WTC11 (cell line): Measurements from ENCODE around the gene ETS1. TPM values are rescaled to one million over a fixed set of nuclear protein-coding genes. Genes with fewer than 3 reads are reported as not detected.

Source experiments
- ATAC-seq: fragments of 200-7000 bp; cut with Tn5 transposase; 2 replicates; pipeline ENCODE4 v1.10.0; 2021; ENCODE audit warnings: mild to moderate bottlenecking, moderate library complexity
- CTCF ChIA-PET: fragments of 300-600 bp; sonication (Branson Sonifier 250); formaldehyde crosslinking; loops from one replicate; lab custom pipeline; 2021; ENCODE audit warnings: antibody characterized with exemption; lab: Charles Lee
- POLR2A ChIA-PET: fragments of 350-600 bp; sonication (Branson Sonifier 250); formaldehyde crosslinking; loops from one replicate; lab custom pipeline; 2021; ENCODE audit warnings: antibody characterized with exemption; lab: Charles Lee
- DNase-seq: peaks from one replicate; pipeline ENCODE4 v3.0.0; 2021; ENCODE audit warnings: low spot score
- H3K27ac Mint-ChIP-seq: 2 replicates; pipeline ENCODE4 v1.8.0; 2021; ENCODE audit warnings: mixed read lengths
- H3K27me3 Mint-ChIP-seq: 2 replicates; pipeline ENCODE4 v1.8.0; 2021; ENCODE audit warnings: low read depth, mild to moderate bottlenecking, moderate library complexity, mixed read lengths
- H3K36me3 Mint-ChIP-seq: 2 replicates; pipeline ENCODE4 v1.8.0; 2021; ENCODE audit warnings: mixed read lengths
- H3K4me1 Mint-ChIP-seq: 2 replicates; pipeline ENCODE4 v1.8.0; 2022; ENCODE audit warnings: mixed read lengths
- H3K4me3 Mint-ChIP-seq: 2 replicates; pipeline ENCODE4 v1.8.0; 2021; ENCODE audit warnings: mild to moderate bottlenecking, moderate library complexity, mixed read lengths
- H3K9me3 Mint-ChIP-seq: 2 replicates; pipeline ENCODE4 v1.8.0; 2021; ENCODE audit warnings: mixed read lengths
- AR ChIP-seq: fragments of 250-450 bp; sonication (Bioruptor Pico); IDR thresholded peaks from 2 replicates; pipeline ENCODE4 v1.9.0; 2021; ENCODE audit warnings: mild to moderate bottlenecking
- ATF1 ChIP-seq: sonication (generic); formaldehyde crosslinking; IDR thresholded peaks from 2 replicates; pipeline ENCODE4 v1.8.1; 2023; ENCODE audit warnings: mild to moderate bottlenecking, moderate library complexity, missing genetic modification reagents
- ATF3 ChIP-seq: sonication (generic); formaldehyde crosslinking; conservative IDR thresholded peaks from 2 replicates; pipeline ENCODE4 v1.8.1; 2022; ENCODE audit warnings: mild to moderate bottlenecking, missing genetic modification reagents
- CBFB ChIP-seq: sonication (generic); formaldehyde crosslinking; IDR thresholded peaks from 2 replicates; pipeline ENCODE4 v1.8.1; 2022; ENCODE audit warnings: mild to moderate bottlenecking, low read depth, missing genetic modification reagents
- CREB1 ChIP-seq: sonication (generic); formaldehyde crosslinking; IDR thresholded peaks from 2 replicates; pipeline ENCODE4 v1.8.0; 2023; ENCODE audit warnings: mild to moderate bottlenecking, missing genetic modification reagents
- CREM ChIP-seq: sonication (generic); formaldehyde crosslinking; IDR thresholded peaks from 2 replicates; pipeline ENCODE4 v1.8.1; 2022; ENCODE audit warnings: mild to moderate bottlenecking, missing genetic modification reagents, moderate library complexity
- ELF4 ChIP-seq: sonication (generic); formaldehyde crosslinking; IDR thresholded peaks from 2 replicates; pipeline ENCODE4 v1.8.1; 2022; ENCODE audit warnings: low read depth, mild to moderate bottlenecking, moderate library complexity, missing genetic modification reagents
- EMX1 ChIP-seq: fragments of 250-450 bp; sonication (Bioruptor Pico); IDR thresholded peaks from 2 replicates; pipeline ENCODE4 v1.8.0; 2021; ENCODE audit warnings: mild to moderate bottlenecking
- FOXK1 ChIP-seq: sonication (generic); formaldehyde crosslinking; IDR thresholded peaks from 2 replicates; pipeline ENCODE4 v1.8.0; 2022; ENCODE audit warnings: mild to moderate bottlenecking, moderate library complexity, missing genetic modification reagents
- GABPB1 ChIP-seq: sonication (generic); formaldehyde crosslinking; IDR thresholded peaks from 2 replicates; pipeline ENCODE4 v1.8.1; 2023; ENCODE audit warnings: mild to moderate bottlenecking, missing genetic modification reagents
- HMGA2 ChIP-seq: fragments of 250-450 bp; sonication (Bioruptor Pico); IDR thresholded peaks from 2 replicates; pipeline ENCODE4 v1.4.0; 2021; ENCODE audit warnings: mild to moderate bottlenecking, moderate library complexity
- IRF2 ChIP-seq: sonication (generic); formaldehyde crosslinking; IDR thresholded peaks from 2 replicates; pipeline ENCODE4 v1.8.0; 2022; ENCODE audit warnings: low read depth, missing genetic modification reagents, borderline replicate concordance
- JUN ChIP-seq: sonication (generic); formaldehyde crosslinking; IDR thresholded peaks from 2 replicates; pipeline ENCODE4 v1.8.0; 2023; ENCODE audit warnings: mild to moderate bottlenecking, missing genetic modification reagents
- KAT7 ChIP-seq: sonication (generic); formaldehyde crosslinking; IDR thresholded peaks from 2 replicates; pipeline ENCODE4 v1.8.1; 2023; ENCODE audit warnings: missing genetic modification reagents, mild to moderate bottlenecking, borderline replicate concordance
- NFATC4 ChIP-seq: fragments of 250-450 bp; sonication (Bioruptor Pico); IDR thresholded peaks from 2 replicates; pipeline ENCODE4 v1.9.0; 2021; ENCODE audit warnings: mild to moderate bottlenecking
- PRRX2 ChIP-seq: fragments of 250-450 bp; sonication (Bioruptor Pico); IDR thresholded peaks from 2 replicates; pipeline ENCODE4 v1.8.0; 2021; ENCODE audit warnings: mild to moderate bottlenecking
- SMAD3 ChIP-seq: sonication (generic); formaldehyde crosslinking; IDR thresholded peaks from 2 replicates; pipeline ENCODE4 v1.8.0; 2022; ENCODE audit warnings: missing genetic modification reagents, mild to moderate bottlenecking, borderline replicate concordance
- SOX15 ChIP-seq: fragments of 250-450 bp; sonication (Bioruptor Pico); IDR thresholded peaks from 2 replicates; pipeline ENCODE4 v1.9.0; 2021; ENCODE audit warnings: mild to moderate bottlenecking
- TCF7 ChIP-seq: sonication (generic); formaldehyde crosslinking; IDR thresholded peaks from 2 replicates; pipeline ENCODE4 v1.8.0; 2022; ENCODE audit warnings: mild to moderate bottlenecking, low read depth, missing genetic modification reagents, moderate library complexity
- USF2 ChIP-seq: sonication (generic); formaldehyde crosslinking; IDR thresholded peaks from 2 replicates; pipeline ENCODE4 v1.8.1; 2023; ENCODE audit warnings: mild to moderate bottlenecking, missing genetic modification reagents, moderate library complexity
- ZMAT4 ChIP-seq: fragments of 250-450 bp; sonication (Bioruptor Pico); IDR thresholded peaks from 2 replicates; pipeline ENCODE4 v1.9.0; 2021; ENCODE audit warnings: mild to moderate bottlenecking
- ZNF219 ChIP-seq: sonication (generic); formaldehyde crosslinking; IDR thresholded peaks from 2 replicates; pipeline ENCODE4 v1.8.0; 2023; ENCODE audit warnings: missing genetic modification reagents, mild to moderate bottlenecking, borderline replicate concordance
- ZNF232 ChIP-seq: sonication (generic); formaldehyde crosslinking; IDR thresholded peaks from 2 replicates; pipeline ENCODE4 v1.8.0; 2022; ENCODE audit warnings: mild to moderate bottlenecking, missing genetic modification reagents
- ZNF416 ChIP-seq: fragments of 250-450 bp; sonication (Bioruptor Pico); IDR thresholded peaks from 2 replicates; pipeline ENCODE4 v1.9.0; 2021; ENCODE audit warnings: mild to moderate bottlenecking, inconsistent platforms
- total RNA-seq: library from RNA; stranded (reverse); gene quantifications from 3 replicates; pipeline ENCODE4 v1.2.3, GENCODE V29; 2021
- TF ChIP-seq, protein P1 (sequence below): sonication (generic); formaldehyde crosslinking; IDR thresholded peaks from 2 replicates; pipeline ENCODE4 v1.8.0; 2022; ENCODE audit warnings: mild to moderate bottlenecking, missing genetic modification reagents
- TF ChIP-seq, protein P2 (sequence below): sonication (generic); formaldehyde crosslinking; IDR thresholded peaks from 2 replicates; pipeline ENCODE4 v1.8.1; 2022; ENCODE audit warnings: missing genetic modification reagents, borderline replicate concordance
- TF ChIP-seq, protein P3 (sequence below): sonication (generic); formaldehyde crosslinking; IDR thresholded peaks from 2 replicates; pipeline ENCODE4 v1.8.1; 2022; ENCODE audit warnings: low read depth, missing genetic modification reagents, borderline replicate concordance

Gene ETS1
- total RNA-seq, 1 experiment from 2014 or later, result 33.1 TPM

DNA sequence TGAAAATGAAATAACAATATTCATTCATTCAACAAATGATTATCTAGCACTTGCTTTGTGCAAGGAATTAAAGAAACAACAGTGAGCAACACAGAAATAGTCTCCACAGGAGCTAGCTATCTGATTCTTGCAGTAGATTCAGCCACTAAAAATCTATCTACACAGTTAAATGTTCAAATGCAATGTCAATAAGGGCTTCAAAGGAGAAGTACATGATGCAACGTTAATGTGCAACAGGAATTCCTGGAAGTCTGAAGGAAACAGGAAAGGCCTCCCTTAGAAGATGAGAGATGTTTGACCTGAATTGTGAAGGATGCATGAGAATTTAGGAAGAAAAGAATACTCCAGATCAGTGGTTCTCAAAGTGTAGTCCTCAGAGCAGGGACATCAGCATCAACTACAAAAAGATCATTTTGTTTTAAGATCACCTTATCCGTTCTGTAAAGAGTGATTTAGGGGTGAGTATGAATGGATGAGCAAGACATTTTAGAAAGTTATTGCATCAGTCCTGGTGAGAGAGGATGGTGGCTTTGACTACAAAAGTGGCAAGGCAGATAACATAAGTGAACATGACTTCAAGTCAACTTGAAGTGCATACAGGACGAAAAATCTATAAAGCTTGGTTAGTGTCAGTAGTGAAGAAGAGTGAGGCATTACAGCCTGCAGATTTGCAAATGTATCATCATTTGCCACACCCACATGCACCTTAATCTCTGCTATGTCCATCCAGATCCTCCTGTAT, 96.0 kb downstream of the ETS1 start:
- POLR2A ChIA-PET, result interaction anchor here (0.7 to 1.1 kb wide), 2 partner anchors 147 to 324 kb away, joined by 3 to 10 read pairs; no protein-coding TSS in a partner anchor
- H3K9me3 Mint-ChIP-seq, result no peaks in the 10 kb centered on the region
- H3K27me3 Mint-ChIP-seq, result no peaks in the 10 kb centered on the region
- CTCF ChIA-PET, result interaction anchor here (0.6 to 0.7 kb wide), 2 partner anchors 137 to 1621 kb away, joined by 3 read pairs; no protein-coding TSS in a partner anchor
- no peak overlapping the region for H3K4me3 Mint-ChIP-seq
- H3K4me1 Mint-ChIP-seq, result peaks cover 7% of the 10 kb centered on the region
- DNase-seq, result no peak
- no peak overlapping the region for H3K27ac Mint-ChIP-seq
- TF ChIP-seq CREM (CRISPR knock-in tag) (no peak), ATF3 (CRISPR knock-in tag) (no peak), FOXK1 (no peak), SOX15 (CRISPR knock-in tag) (no peak), KAT7 (CRISPR knock-in tag) (no peak), HMGA2 (CRISPR knock-in tag) (no peak), CBFB (CRISPR knock-in tag) (no peak), PRRX2 (CRISPR knock-in tag) (no peak), GABPB1 (no peak), SMAD3 (CRISPR knock-in tag) (no peak), EMX1 (CRISPR knock-in tag) (no peak), ZNF232 (CRISPR knock-in tag) (no peak), ATF1 (CRISPR knock-in tag) (no peak), JUN (CRISPR knock-in tag) (no peak), ELF4 (CRISPR knock-in tag) (no peak), NFATC4 (no peak)
- TF ChIP-seq, protein P1, sequence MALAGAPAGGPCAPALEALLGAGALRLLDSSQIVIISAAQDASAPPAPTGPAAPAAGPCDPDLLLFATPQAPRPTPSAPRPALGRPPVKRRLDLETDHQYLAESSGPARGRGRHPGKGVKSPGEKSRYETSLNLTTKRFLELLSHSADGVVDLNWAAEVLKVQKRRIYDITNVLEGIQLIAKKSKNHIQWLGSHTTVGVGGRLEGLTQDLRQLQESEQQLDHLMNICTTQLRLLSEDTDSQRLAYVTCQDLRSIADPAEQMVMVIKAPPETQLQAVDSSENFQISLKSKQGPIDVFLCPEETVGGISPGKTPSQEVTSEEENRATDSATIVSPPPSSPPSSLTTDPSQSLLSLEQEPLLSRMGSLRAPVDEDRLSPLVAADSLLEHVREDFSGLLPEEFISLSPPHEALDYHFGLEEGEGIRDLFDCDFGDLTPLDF (CRISPR knock-in tag), result no peak
- TF ChIP-seq, protein P2, sequence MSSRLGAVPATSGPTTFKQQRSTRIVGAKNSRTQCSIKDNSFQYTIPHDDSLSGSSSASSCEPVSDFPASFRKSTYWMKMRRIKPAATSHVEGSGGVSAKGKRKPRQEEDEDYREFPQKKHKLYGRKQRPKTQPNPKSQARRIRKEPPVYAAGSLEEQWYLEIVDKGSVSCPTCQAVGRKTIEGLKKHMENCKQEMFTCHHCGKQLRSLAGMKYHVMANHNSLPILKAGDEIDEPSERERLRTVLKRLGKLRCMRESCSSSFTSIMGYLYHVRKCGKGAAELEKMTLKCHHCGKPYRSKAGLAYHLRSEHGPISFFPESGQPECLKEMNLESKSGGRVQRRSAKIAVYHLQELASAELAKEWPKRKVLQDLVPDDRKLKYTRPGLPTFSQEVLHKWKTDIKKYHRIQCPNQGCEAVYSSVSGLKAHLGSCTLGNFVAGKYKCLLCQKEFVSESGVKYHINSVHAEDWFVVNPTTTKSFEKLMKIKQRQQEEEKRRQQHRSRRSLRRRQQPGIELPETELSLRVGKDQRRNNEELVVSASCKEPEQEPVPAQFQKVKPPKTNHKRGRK (CRISPR knock-in tag), result no peak
- TF ChIP-seq, all 79 proteins: peak for 0
- peaks cover 11% of the 10 kb centered on the region for H3K36me3 Mint-ChIP-seq
- no peak for ATAC-seq

- no peaks in the 10 kb centered on the region for H3K27me3 Mint-ChIP-seq
- H3K4me1 Mint-ChIP-seq, result peaks cover 6% of the 10 kb centered on the region; the same call in 1 of the 2 replicates
- H3K36me3 Mint-ChIP-seq, result peaks cover 17% of the 10 kb centered on the region
- no peak overlapping the region for H3K27ac Mint-ChIP-seq
- ATAC-seq (no peak), DNase-seq (no peak)
- no peaks in the 10 kb centered on the region for H3K9me3 Mint-ChIP-seq
- POLR2A ChIA-PET, result interaction anchor here (1.1 kb wide), 1 partner anchor 323 kb away, joined by 3 read pairs; no protein-coding TSS in a partner anchor
- CTCF ChIA-PET, result interaction anchor here (0.6 to 0.7 kb wide), 2 partner anchors 59 to 78 kb away, joined by 3 read pairs; no protein-coding TSS in a partner anchor
- H3K4me3 Mint-ChIP-seq, result no peak overlapping the region
- TF ChIP-seq USF2 (CRISPR knock-in tag) (no peak), ZNF416 (CRISPR knock-in tag) (no peak), AR (no peak), ZNF219 (CRISPR knock-in tag) (no peak), ZNF232 (CRISPR knock-in tag) (no peak), TCF7 (no peak), ZMAT4 (CRISPR knock-in tag) (no peak), IRF2 (no peak), CREB1 (CRISPR knock-in tag) (no peak), KAT7 (CRISPR knock-in tag) (no peak)
- TF ChIP-seq, protein P3, sequence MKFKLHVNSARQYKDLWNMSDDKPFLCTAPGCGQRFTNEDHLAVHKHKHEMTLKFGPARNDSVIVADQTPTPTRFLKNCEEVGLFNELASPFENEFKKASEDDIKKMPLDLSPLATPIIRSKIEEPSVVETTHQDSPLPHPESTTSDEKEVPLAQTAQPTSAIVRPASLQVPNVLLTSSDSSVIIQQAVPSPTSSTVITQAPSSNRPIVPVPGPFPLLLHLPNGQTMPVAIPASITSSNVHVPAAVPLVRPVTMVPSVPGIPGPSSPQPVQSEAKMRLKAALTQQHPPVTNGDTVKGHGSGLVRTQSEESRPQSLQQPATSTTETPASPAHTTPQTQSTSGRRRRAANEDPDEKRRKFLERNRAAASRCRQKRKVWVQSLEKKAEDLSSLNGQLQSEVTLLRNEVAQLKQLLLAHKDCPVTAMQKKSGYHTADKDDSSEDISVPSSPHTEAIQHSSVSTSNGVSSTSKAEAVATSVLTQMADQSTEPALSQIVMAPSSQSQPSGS, result no peak
Observed at GRCh38 chr11:128490092-128490491, 97.3 kb downstream of the ETS1 start.
